Activated B cell treated with CpG ODN at 0.5 μM for 24 hours (primary cell): ENCODE data around the gene CDCP1. TPM values are rescaled to one million over a fixed set of nuclear protein-coding genes. Genes with fewer than 3 reads are reported as not detected.

ENCODE experiments used
- ATAC-seq: fragments of 200-7000 bp; cut with Tn5 transposase; one replicate; pipeline ENCODE4 v1.10.0; 2021; ENCODE audit warnings: low read depth, mild to moderate bottlenecking, moderate library complexity
- CTCF ChIA-PET: fragments of 350-600 bp; sonication (Branson Sonifier 250); formaldehyde crosslinking; loops from one replicate; lab custom pipeline; 2021; ENCODE audit warnings: antibody characterized with exemption; lab: Charles Lee
- POLR2A ChIA-PET: fragments of 350-600 bp; sonication (Branson Sonifier 250); formaldehyde crosslinking; loops from one replicate; lab custom pipeline; 2021; ENCODE audit warnings: antibody characterized with exemption; lab: Charles Lee
- DNase-seq: peaks from one replicate; pipeline ENCODE4 v3.0.0; 2022
- H3K27ac Mint-ChIP-seq: one replicate; pipeline ENCODE4 v1.8.0; 2020; ENCODE audit warnings: mixed read lengths
- H3K27me3 Mint-ChIP-seq: one replicate; pipeline ENCODE4 v1.8.0; 2021; ENCODE audit warnings: mixed read lengths
- H3K36me3 Mint-ChIP-seq: one replicate; pipeline ENCODE4 v1.8.0; 2021; ENCODE audit warnings: low read depth, mixed read lengths
- H3K4me1 Mint-ChIP-seq: one replicate; pipeline ENCODE4 v1.8.0; 2021; ENCODE audit warnings: mixed read lengths
- H3K4me3 Mint-ChIP-seq: one replicate; pipeline ENCODE4 v1.8.0; 2020; ENCODE audit warnings: mild to moderate bottlenecking, mixed read lengths
- H3K9me3 Mint-ChIP-seq: one replicate; pipeline ENCODE4 v1.8.0; 2020; ENCODE audit warnings: mixed read lengths
- intact Hi-C: fragments of 100-400 bp; cut with micrococcal nuclease; formaldehyde crosslinking; loops from one replicate; pipeline ENCODE4 v1.15.1; 2024
- total RNA-seq: library from RNA; stranded (reverse); gene quantifications from 2 replicates; pipeline ENCODE4 v1.2.3, GENCODE V29; 2022
- TF ChIP-seq, protein P1 (sequence below): fragments of 200-600 bp; IDR thresholded peaks from one replicate; pipeline ENCODE4 v1.8.0; 2022; ENCODE audit warnings: antibody characterized with exemption, mild to moderate bottlenecking

CDCP1 gene
- total RNA-seq, 1 donor from 2014 or later: not detected

DNA sequence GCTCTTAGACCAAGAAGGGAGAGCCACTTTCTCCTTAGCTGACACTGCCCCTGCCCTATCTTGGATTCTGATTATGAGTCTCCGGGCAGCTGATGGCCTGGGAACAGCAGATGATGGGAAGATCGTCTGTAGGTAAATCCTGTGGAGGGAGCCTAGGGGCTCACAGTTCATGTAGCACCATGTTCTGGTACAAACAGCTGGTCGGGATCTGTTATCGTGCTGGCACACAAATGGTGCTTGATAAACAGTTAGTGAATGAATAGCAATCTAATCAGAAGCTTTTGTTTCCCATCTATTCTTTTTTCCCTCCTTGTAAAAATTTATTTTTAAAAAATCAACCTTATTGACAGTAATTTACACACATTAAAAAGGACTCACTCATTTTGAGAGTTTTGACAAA lies 26.8 kb downstream of the CDCP1 start:
- intact Hi-C loops: no loop called here
- Mint-ChIP-seq H3K9me3 (no peaks in the 10 kb centered on the region), H3K36me3 (no peaks in the 10 kb centered on the region), H3K27ac (no peak overlapping the region), H3K4me3 (no peak overlapping the region), H3K27me3 (peaks cover 31% of the 10 kb centered on the region), H3K4me1 (peaks cover 2% of the 10 kb centered on the region)
- POLR2A ChIA-PET: interaction anchor here (0.8 kb wide), 1 partner anchor 16 kb away, joined by 3 read pairs; no protein-coding TSS in a partner anchor
- DNase-seq (no peak), ATAC-seq (no peak)
- CTCF ChIA-PET: no interaction called here
- TF ChIP-seq, protein P1, sequence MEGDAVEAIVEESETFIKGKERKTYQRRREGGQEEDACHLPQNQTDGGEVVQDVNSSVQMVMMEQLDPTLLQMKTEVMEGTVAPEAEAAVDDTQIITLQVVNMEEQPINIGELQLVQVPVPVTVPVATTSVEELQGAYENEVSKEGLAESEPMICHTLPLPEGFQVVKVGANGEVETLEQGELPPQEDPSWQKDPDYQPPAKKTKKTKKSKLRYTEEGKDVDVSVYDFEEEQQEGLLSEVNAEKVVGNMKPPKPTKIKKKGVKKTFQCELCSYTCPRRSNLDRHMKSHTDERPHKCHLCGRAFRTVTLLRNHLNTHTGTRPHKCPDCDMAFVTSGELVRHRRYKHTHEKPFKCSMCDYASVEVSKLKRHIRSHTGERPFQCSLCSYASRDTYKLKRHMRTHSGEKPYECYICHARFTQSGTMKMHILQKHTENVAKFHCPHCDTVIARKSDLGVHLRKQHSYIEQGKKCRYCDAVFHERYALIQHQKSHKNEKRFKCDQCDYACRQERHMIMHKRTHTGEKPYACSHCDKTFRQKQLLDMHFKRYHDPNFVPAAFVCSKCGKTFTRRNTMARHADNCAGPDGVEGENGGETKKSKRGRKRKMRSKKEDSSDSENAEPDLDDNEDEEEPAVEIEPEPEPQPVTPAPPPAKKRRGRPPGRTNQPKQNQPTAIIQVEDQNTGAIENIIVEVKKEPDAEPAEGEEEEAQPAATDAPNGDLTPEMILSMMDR: no peak

DNA sequence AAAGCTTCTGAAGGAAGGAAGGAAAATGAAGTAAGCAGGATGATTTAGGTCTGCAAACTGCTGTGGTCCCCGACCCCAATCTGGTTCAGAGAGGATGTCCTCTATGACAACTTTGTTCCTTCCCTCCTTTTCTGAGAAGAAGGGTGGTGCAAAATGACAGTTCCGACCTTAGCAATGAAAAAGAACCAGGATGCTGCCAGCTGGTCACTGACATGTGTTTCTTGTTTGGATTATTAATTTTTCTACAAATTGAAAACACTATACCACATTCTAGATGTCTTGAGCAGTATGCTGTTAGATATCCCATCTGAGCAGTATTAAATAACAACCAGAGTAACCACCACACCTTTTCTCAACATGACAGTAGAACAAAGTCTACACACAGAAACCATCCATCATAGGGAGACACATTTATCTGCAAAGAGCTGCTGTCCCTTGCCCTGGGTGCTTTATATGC lies 27.5 kb downstream of the CDCP1 start:
- H3K9me3 Mint-ChIP-seq: no peaks in the 10 kb centered on the region
- peaks cover 29% of the 10 kb centered on the region for H3K27me3 Mint-ChIP-seq
- H3K4me3 Mint-ChIP-seq: no peak overlapping the region
- peaks cover 2% of the 10 kb centered on the region for H3K4me1 Mint-ChIP-seq
- no peaks in the 10 kb centered on the region for H3K36me3 Mint-ChIP-seq
- no peak overlapping the region for H3K27ac Mint-ChIP-seq
- TF ChIP-seq, protein P1: no peak
- CTCF ChIA-PET: no interaction called here
- ATAC-seq (no peak), DNase-seq (no peak)
- POLR2A ChIA-PET: interaction anchor here (0.5 kb wide), 1 partner anchor 387 kb away, joined by 6 read pairs; no protein-coding TSS in a partner anchor
- intact Hi-C loops: no loop called here

DNA sequence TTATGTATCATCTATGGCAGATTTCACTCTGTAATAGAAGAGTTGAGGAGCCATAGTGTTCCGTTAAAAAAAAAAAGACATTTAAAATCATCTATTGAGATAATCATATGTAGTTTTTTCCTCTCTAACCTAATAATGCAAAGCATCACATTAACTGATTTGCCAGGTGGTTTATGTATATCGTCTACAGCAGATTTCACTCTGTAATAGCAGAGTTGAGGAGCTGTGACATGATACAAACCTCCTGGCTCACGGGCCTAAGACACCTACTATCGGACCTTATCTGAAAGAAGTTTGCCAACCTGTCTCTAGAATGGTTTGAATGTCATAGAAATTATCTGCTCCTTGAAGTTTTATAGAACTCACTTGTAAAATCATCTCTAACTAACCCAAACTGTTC lies 29.8 kb downstream of the CDCP1 start:
- Mint-ChIP-seq H3K27me3 (peaks cover 24% of the 10 kb centered on the region), H3K36me3 (no peaks in the 10 kb centered on the region), H3K4me3 (no peak overlapping the region), H3K4me1 (peaks cover 2% of the 10 kb centered on the region), H3K9me3 (no peaks in the 10 kb centered on the region), H3K27ac (no peak overlapping the region)
- DNase-seq (no peak), ATAC-seq (no peak)
- TF ChIP-seq, protein P1: no peak
- POLR2A ChIA-PET: no interaction called here
- intact Hi-C loops: no loop called here
- CTCF ChIA-PET: no interaction called here

DNA sequence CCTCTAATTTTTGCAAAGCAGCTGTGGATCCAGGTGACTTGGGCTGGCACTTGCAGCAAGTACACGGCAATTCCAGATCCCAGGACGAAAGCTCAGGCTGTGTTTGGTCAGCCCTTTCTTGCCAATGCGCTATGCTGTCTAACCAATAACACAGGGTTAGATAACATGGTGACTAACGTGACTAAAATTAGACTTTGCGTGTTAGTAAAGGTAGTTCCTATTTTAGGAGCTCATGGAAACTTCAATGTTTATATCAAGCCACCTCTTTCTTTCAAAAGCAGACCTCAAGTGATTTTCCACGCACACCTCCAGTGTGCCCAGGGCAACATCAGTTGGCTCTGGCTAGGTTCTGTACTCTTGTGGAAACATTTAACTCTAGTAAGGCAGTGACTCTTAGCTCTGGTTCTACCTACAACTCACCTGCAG lies 32.5 kb downstream of the CDCP1 start:
- no peaks in the 10 kb centered on the region for H3K36me3 Mint-ChIP-seq
- POLR2A ChIA-PET: no interaction called here
- peaks cover 2% of the 10 kb centered on the region for H3K4me1 Mint-ChIP-seq
- H3K9me3 Mint-ChIP-seq: no peaks in the 10 kb centered on the region
- CTCF ChIA-PET: no interaction called here
- peaks cover 15% of the 10 kb centered on the region for H3K27me3 Mint-ChIP-seq
- intact Hi-C loops: no loop called here
- H3K27ac Mint-ChIP-seq: no peak overlapping the region
- ATAC-seq (no peak), DNase-seq (no peak)
- TF ChIP-seq, protein P1: no peak
- H3K4me3 Mint-ChIP-seq: no peak overlapping the region

DNA sequence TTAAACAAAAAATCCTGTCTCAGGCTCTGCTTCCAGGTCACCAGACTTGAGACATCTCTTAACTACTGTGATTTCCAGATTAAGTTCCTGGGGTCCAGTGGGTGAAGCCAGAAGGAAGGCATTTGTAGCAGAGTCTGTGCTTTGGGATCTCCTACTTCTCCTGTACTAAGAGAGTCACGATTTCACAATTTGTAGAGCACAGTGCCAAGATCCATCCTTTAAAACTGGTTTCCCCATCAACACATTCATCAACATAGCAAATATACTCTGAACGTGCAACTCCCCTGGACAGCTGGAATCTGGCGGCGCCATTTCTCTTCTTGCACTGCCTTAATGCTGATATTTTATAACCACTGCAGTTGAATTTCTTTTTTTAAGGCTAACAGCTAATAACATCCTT lies 33.2 kb downstream of the CDCP1 start:
- ChIA-PET POLR2A (no interaction called here), CTCF (no interaction called here)
- Mint-ChIP-seq H3K27ac (no peak overlapping the region), H3K36me3 (no peaks in the 10 kb centered on the region), H3K27me3 (peaks cover 10% of the 10 kb centered on the region), H3K9me3 (no peaks in the 10 kb centered on the region), H3K4me1 (peaks cover 2% of the 10 kb centered on the region), H3K4me3 (no peak overlapping the region)
- no peak for DNase-seq
- ATAC-seq: no peak
- TF ChIP-seq, protein P1: no peak
- intact Hi-C loops: no loop called here
